D721Med (cell line): ENCODE measurements around the gene PWP1.

Experiments used
- DNase-seq: peaks from one replicate; pipeline ENCODE4 v3.0.0; 2011; ENCODE audit warnings: low spot score; ENCODE audit not compliant: insufficient read length
- FAIRE-seq: peaks from 2 replicates; lab custom pipeline; 2011; peaks lifted over from hg19 to GRCh38; lab: Jason Lieb, UNC
- CTCF ChIP-seq: IDR thresholded peaks from 2 replicates; pipeline ENCODE4 v1.5.1; 2012; ENCODE audit warnings: mild to moderate bottlenecking, control low read depth; ENCODE audit not compliant: insufficient read depth; ENCODE audit errors: missing control alignments

Gene PWP1

GRCh38 chr12:107667464-107667863 is 18.1 kb upstream of the PWP1 start:
- no peak for FAIRE-seq
- DNase-seq = no peak
- TF ChIP-seq CTCF = no peak

GRCh38 chr12:107668320-107669098 is 17.1 kb upstream of the PWP1 start:
- no peak for TF ChIP-seq CTCF
- no peak for FAIRE-seq
- no peak for DNase-seq

- no peak for TF ChIP-seq CTCF
- no peak for FAIRE-seq
- no peak for DNase-seq
Measured at GRCh38 chr12:107669946-107670345, 15.7 kb upstream of the PWP1 start.

- FAIRE-seq (no peak), DNase-seq (no peak)
- peak; percentile 48 for TF ChIP-seq CTCF
Measured at GRCh38 chr12:107670999-107671643, 14.5 kb upstream of the PWP1 start.

- TF ChIP-seq CTCF = no peak
- FAIRE-seq (no peak), DNase-seq (no peak)
Measured at GRCh38 chr12:107677671-107678070, 7.9 kb upstream of the PWP1 start.

- DNase-seq (no peak), FAIRE-seq (no peak)
- TF ChIP-seq CTCF = no peak
Measured at GRCh38 chr12:107679336-107679735, 6.3 kb upstream of the PWP1 start.

- DNase-seq = no peak
- no peak for FAIRE-seq
- TF ChIP-seq CTCF = no peak
Measured at GRCh38 chr12:107681455-107681835, 4.2 kb upstream of the PWP1 start.
